SHP77 treated with DMSO at 0.1 percent for 48 hours (cell line): Measurements from ENCODE around the gene EXOC4.

Experiments used
- DNase-seq: peaks from one replicate; lab custom pipeline; 2025; lab: John Stamatoyannopoulos, UW

Gene EXOC4

GRCh38 chr7:134040988-134041387 lies 788.1 kb downstream of the EXOC4 start:
- no peak for DNase-seq

- no peak for DNase-seq
Measured at GRCh38 chr7:134041477-134041876, 788.6 kb downstream of the EXOC4 start.

GRCh38 chr7:134042307-134042706 lies 789.4 kb downstream of the EXOC4 start:
- DNase-seq = no peak

- DNase-seq = no peak
Measured at GRCh38 chr7:134044682-134045081, 791.8 kb downstream of the EXOC4 start.

- no peak for DNase-seq
Measured at GRCh38 chr7:134045716-134046115, 792.8 kb downstream of the EXOC4 start.

- no peak for DNase-seq
Measured at GRCh38 chr7:134046594-134047128, 793.8 kb downstream of the EXOC4 start.

- no peak for DNase-seq
Measured at GRCh38 chr7:134047675-134048074, 794.8 kb downstream of the EXOC4 start.

- DNase-seq = no peak
Measured at GRCh38 chr7:134048166-134048565, 795.3 kb downstream of the EXOC4 start.

- DNase-seq = no peak
Measured at GRCh38 chr7:134051020-134051419, 798.1 kb downstream of the EXOC4 start.

GRCh38 chr7:134056816-134057215 lies 803.9 kb downstream of the EXOC4 start:
- no peak for DNase-seq

- no peak for DNase-seq
Measured at GRCh38 chr7:134058521-134058920, 805.6 kb downstream of the EXOC4 start.

- no peak for DNase-seq
Measured at GRCh38 chr7:134058980-134059379, 806.1 kb downstream of the EXOC4 start.

GRCh38 chr7:134059921-134060320 lies 807.0 kb downstream of the EXOC4 start:
- no peak for DNase-seq

GRCh38 chr7:134060874-134061273 lies 808.0 kb downstream of the EXOC4 start:
- DNase-seq = no peak

- no peak for DNase-seq
Measured at GRCh38 chr7:134062460-134062859, 809.6 kb downstream of the EXOC4 start.

- no peak for DNase-seq
Measured at GRCh38 chr7:134065415-134065814, 812.5 kb downstream of the EXOC4 start.

- DNase-seq = no peak
Measured at GRCh38 chr7:134067164-134067563, 814.3 kb downstream of the EXOC4 start.

GRCh38 chr7:134068670-134069069 lies 815.8 kb downstream of the EXOC4 start:
- DNase-seq = no peak

GRCh38 chr7:134069187-134069586 lies 816.3 kb downstream of the EXOC4 start:
- no peak for DNase-seq

- no peak for DNase-seq
Measured at GRCh38 chr7:134070673-134071072, 817.8 kb downstream of the EXOC4 start.

- DNase-seq = no peak
Measured at GRCh38 chr7:134071355-134072331, 818.8 kb downstream of the EXOC4 start.

GRCh38 chr7:134073276-134073675 lies 820.4 kb downstream of the EXOC4 start:
- DNase-seq = no peak

GRCh38 chr7:134075799-134076198 lies 822.9 kb downstream of the EXOC4 start:
- DNase-seq = no peak
